Measurements from ENCODE around the gene SORT1. TPM values are rescaled to one million over a fixed set of nuclear protein-coding genes. Genes with fewer than 3 reads are reported as not detected.

Gene SORT1
- total and polyA plus RNA-seq, 2 of the 8 experiments (the other 6 are each of a cell fraction or from before 2014, with no cell fraction given), result 18.7 to 69.6 TPM

GRCh38 chr1:109309347-109309746, 88.4 kb downstream of the SORT1 start:
- Histone ChIP-seq H2AK5ac (ENCODE audit: low read depth, low read length) (no peak overlapping the region), H4K5ac (ENCODE audit: insufficient read length, low read depth, low read length) (no peak overlapping the region), H3K56ac (replicated peaks; ENCODE audit: insufficient read length, low read depth, low read length) (no peak overlapping the region), H3K23ac (ENCODE audit: insufficient read length) (no peak overlapping the region), H3K27me3 (replicated peaks in 1 of 4; ENCODE audit: control insufficient read depth in 3 of 4, extremely low read depth in 1 of 4, insufficient read depth in 3 of 4, low read length in 3 of 4) (no peaks in the 10 kb centered on the region), H3K79me2 (ENCODE audit: control insufficient read depth in 1 of 2, insufficient read depth in 2 of 2, low read length in 2 of 2) (no peaks in the 10 kb centered on the region), H3K14ac (ENCODE audit: insufficient read length) (no peak overlapping the region), H3K4me1 (replicated peaks in 1 of 4; ENCODE audit: control insufficient read depth in 3 of 4, insufficient read depth in 4 of 4, low read length in 3 of 4) (peaks cover 0 to 9% (median 3%) of the 10 kb centered on the region in 4 experiments; a peak in 2 of 7 replicates), H3K79me1 (ENCODE audit: low read depth, low read length) (no peaks in the 10 kb centered on the region), H2BK120ac (replicated peaks; ENCODE audit: low read depth, low read length) (no peak overlapping the region), H2BK12ac (ENCODE audit: low read depth, low read length) (no peak overlapping the region), H3K4me2 (ENCODE audit: insufficient read depth in 1 of 2, low read depth in 2 of 2, low read length in 2 of 2) (no peak overlapping the region), H4K8ac (ENCODE audit: extremely low read depth, insufficient read depth, low read length) (no peak overlapping the region), H3K18ac (ENCODE audit: extremely low read depth, low read length) (no peak overlapping the region), H2BK5ac (ENCODE audit: low read depth, low read length) (no peak overlapping the region), H2BK15ac (ENCODE audit: low read length) (no peak overlapping the region), H3K36me3 (ENCODE audit: control insufficient read depth in 2 of 4, insufficient read depth in 4 of 4, low read length in 3 of 4) (peaks cover 0 to 21% (median 3%) of the 10 kb centered on the region in 4 experiments; a peak in 4 of 8 replicates), H3K9ac (replicated peaks in 1 of 4; ENCODE audit: extremely low read depth in 1 of 4, low read depth in 3 of 4, low read length in 3 of 4) (no peak overlapping the region), H3K23me2 (ENCODE audit: low read depth, low read length) (no peaks in the 10 kb centered on the region), H2BK20ac (ENCODE audit: low read length) (no peak overlapping the region), H4K20me1 (replicated peaks in 1 of 2; ENCODE audit: control insufficient read depth in 1 of 2, insufficient read depth in 2 of 2, low read length in 2 of 2) (no peaks in the 10 kb centered on the region), H3K9me3 (ENCODE audit: insufficient read depth in 2 of 2, low read depth in 1 of 2, low read length in 1 of 2) (no peaks in the 10 kb centered on the region), H3K27ac (ENCODE audit: low read depth, low read length) (no peak overlapping the region), H3K4me3 (ENCODE audit: extremely low read depth in 1 of 4, insufficient read depth in 2 of 4, low read depth in 3 of 4, low read length in 4 of 4) (no peak overlapping the region), H3K4ac (replicated peaks; ENCODE audit: insufficient read length, low read depth, low read length) (no peak overlapping the region), H4K91ac (replicated peaks; ENCODE audit: insufficient read length, low read length) (no peak overlapping the region), H2AFZ (ENCODE audit: low read length) (no peak overlapping the region)
- DNase-seq (ENCODE audit: low read depth in 1 of 2, low spot score in 2 of 2) (no peak), FAIRE-seq (no peak)
- WGBS, 2 experiments (ENCODE audit: extremely low coverage in 1 of 2, insufficient coverage in 1 of 2, insufficient read length in 1 of 2, insufficient replicate concordance in 2 of 2, low coverage in 1 of 2, low lambda C conversion rate in 2 of 2, missing lambda C conversion rate in 1 of 2), result 90% methylated on average over 2 of the region's 2 CpGs; no CpG with 5 or more reads in 1 of the 2 experiments
- TF ChIP-seq RAD21 (IDR thresholded peaks at IDR 0.05 in 1 of 2, conservative IDR thresholded peaks at IDR 0.05 in 1 of 2; ENCODE audit: low read depth in 2 of 2, low read length in 2 of 2), result no peak
- no peak for TF ChIP-seq BACH1 (IDR thresholded peaks at IDR 0.05; ENCODE audit: low read length)
- no peak for TF ChIP-seq CBX8 (IDR thresholded peaks at IDR 0.05; ENCODE audit: borderline replicate concordance, low read depth, low read length)
- POLR2A ChIA-PET (ENCODE audit: partially characterized antibody), result no interaction called here
- CTCF ChIA-PET (ENCODE audit: partially characterized antibody), result interaction anchor here (0.7 to 5.6 kb wide), 5 partner anchors 13 to 92 kb away, joined by 3 to 34 read pairs (median 3); partner anchors contain the start of genes PSRC1 and SORT1
